ENCODE results near the gene SEC11A.

Gene SEC11A

DNA sequence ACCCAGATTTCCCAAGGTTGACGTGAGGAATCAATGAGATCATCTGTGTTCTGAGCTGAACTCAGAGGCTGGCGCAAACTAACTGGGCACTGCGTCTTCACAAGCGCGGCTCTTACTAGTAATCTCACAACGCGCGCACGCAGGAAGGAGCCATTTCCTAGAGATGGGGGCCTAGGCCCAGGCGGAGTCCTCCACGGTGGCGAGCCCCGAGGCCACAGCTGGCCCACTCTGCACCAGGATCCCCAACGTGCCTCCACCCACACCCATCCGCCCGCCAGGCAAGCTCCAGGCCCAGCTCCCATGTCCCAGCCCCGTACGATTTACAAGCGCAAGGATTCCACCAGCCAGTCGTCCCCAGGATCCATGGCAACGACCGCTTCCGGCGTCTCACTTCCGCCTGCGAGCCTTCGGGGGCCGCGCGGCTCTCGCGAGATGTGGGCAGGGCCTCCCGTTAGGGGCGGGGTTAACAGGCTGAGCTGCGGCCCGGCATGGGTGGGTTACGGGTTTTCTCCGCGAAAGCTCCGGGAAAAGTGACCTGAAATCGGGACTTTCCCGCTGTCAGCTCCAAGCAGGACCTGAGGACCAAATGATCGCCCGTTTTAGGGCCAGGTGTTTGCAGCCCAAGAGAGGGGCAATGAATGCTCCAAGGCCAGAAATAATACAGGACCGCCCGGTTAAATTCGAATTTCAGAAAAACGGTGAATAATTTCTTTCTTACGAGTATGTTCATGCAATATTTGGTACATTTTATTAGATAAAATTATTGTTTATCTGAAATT lies 61.8 kb downstream of the SEC11A start, which contains the start of gene WDR73:
TSS of gene WDR73 (minus strand) at position 374 of the 779 bp plus-strand sequence. CDS start at position 365, 9 bp downstream.
- no peak for TF ChIP-seq ZFX (IDR thresholded peaks at IDR 0.05; ENCODE audit: borderline replicate concordance)
- TF ChIP-seq, protein P1, sequence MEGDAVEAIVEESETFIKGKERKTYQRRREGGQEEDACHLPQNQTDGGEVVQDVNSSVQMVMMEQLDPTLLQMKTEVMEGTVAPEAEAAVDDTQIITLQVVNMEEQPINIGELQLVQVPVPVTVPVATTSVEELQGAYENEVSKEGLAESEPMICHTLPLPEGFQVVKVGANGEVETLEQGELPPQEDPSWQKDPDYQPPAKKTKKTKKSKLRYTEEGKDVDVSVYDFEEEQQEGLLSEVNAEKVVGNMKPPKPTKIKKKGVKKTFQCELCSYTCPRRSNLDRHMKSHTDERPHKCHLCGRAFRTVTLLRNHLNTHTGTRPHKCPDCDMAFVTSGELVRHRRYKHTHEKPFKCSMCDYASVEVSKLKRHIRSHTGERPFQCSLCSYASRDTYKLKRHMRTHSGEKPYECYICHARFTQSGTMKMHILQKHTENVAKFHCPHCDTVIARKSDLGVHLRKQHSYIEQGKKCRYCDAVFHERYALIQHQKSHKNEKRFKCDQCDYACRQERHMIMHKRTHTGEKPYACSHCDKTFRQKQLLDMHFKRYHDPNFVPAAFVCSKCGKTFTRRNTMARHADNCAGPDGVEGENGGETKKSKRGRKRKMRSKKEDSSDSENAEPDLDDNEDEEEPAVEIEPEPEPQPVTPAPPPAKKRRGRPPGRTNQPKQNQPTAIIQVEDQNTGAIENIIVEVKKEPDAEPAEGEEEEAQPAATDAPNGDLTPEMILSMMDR (IDR thresholded peaks at IDR 0.05) = no peak
- peak within 1 kb of the TSS; percentile 95 for H3K27ac ChIP-seq

DNA sequence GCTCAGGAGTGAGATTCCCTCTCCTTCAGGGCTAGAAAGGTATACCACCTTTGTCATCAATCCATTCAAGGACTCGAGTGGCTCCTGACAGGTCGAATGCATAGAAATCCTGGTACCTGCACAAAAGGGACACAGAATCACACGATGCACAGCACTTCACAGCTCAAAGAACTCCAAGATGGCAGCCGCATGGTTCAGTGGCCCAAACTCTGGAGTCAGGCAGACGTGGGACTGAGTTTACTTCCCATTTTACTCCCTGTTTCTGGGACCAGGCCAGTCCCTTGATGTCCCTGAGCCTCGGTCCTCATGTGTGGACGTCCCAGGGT lies 62.4 kb downstream of the SEC11A start:
- TF ChIP-seq, protein P1 (IDR thresholded peaks at IDR 0.05) = no peak
- TF ChIP-seq ZFX (IDR thresholded peaks at IDR 0.05; ENCODE audit: borderline replicate concordance) = no peak
- H3K27ac ChIP-seq = peak overlapping the region; percentile 95

DNA sequence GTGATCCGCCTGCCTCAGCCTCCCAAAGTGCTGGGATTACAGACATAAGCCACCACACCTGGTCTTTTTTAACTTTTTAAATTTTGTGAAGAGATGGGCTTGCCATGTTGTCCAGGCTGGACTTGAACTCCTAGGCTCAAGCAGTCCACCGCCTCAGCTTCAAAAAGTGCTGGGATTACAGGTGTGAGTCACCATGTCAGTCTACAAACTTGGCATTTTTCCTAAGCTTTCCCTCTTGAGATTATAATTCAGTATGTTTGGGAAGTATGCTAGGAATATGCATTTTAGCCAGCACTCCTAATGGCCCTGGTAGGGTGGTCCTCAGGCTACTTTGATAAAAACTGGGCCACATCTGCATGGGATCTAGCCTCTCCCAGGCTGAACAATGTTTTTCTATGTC lies 66.2 kb downstream of the SEC11A start:
- TF ChIP-seq, protein P1 (IDR thresholded peaks at IDR 0.05) = no peak
- no peak for TF ChIP-seq ZFX (IDR thresholded peaks at IDR 0.05; ENCODE audit: borderline replicate concordance)
- no peak overlapping the region for H3K27ac ChIP-seq

DNA sequence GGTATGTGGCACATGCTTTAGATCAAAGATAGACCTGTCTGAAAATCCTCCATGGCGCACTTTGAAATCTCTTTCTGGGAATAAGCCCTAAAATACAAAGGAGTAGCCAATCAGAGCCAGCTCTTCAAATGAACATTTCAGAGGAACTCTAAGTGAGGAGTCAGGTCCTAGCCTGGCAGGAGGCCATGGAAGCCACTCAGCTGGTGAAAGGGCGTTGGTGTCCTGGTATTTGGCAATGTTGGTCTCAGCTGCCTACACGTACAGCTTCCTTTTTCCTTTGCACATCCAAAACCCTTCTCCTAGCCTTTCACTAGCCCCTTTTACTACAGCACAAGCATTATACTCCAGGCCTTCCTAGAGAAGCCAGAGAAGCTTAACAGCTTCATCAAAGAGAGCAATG lies 67.4 kb downstream of the SEC11A start:
- no peak overlapping the region for H3K27ac ChIP-seq
- TF ChIP-seq, protein P1 (IDR thresholded peaks at IDR 0.05) = no peak
- no peak for TF ChIP-seq ZFX (IDR thresholded peaks at IDR 0.05; ENCODE audit: borderline replicate concordance)

DNA sequence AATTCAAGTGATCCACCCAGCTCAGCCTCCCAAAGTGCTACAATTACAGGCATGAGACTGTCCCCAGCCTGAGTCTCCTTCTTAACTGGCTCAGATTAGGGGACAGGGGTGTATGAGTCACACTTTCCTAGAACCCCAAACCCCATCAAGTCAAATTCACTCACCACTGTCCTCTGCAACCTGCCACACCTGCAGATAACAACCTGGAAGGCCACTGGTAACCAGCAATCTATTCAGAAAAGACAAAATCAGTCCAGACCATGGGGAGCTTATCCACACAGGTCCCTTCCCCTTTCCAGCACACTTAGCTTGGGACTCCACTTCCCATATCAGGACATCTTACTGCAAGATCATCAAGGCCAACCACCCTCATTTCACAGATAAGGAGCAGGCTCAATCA lies 68.2 kb downstream of the SEC11A start:
- H3K27ac ChIP-seq = no peak overlapping the region
- TF ChIP-seq ZFX (IDR thresholded peaks at IDR 0.05; ENCODE audit: borderline replicate concordance) = no peak
- TF ChIP-seq, protein P1 (IDR thresholded peaks at IDR 0.05) = no peak

DNA sequence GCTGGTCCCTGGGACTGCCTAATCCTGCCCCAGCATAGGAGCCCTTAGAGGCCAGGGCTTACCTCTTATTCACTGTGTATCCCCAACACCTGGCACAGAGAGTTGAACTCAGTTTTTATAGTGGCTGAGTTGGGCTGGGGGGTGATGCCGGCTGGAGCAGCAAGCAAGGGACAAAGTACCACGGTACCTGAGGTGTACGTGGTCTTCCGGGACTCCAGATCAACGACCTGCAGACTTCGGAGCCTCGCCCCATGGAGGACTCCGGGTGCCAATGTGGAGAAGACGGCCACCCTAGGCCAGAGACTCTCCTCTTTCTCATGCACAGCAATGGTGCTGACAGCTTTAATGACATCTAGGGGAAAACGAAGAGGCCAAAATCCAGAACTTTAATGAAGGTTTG lies 69.9 kb downstream of the SEC11A start:
- no peak overlapping the region for H3K27ac ChIP-seq
- TF ChIP-seq ZFX (IDR thresholded peaks at IDR 0.05; ENCODE audit: borderline replicate concordance) = no peak
- TF ChIP-seq, protein P1 (IDR thresholded peaks at IDR 0.05) = no peak

DNA sequence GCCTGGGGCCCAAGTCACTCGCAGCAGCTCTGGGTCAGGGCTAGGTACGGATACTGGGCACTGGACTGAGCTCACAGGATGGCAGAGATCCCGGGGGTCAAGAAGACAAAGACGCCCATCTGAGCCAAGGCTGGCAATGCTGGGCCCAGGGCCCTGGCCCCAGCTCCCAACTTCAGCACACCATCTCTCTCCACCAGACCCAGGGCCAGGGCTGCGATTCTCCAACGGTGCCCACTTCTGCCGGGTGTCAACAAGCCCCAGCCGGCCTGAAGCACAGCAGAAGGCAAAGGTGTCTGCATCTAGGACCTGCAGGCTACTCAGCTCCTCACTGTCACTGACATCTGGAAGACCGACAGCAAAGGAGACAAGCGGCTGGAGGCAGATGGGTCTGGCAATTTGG lies 70.4 kb downstream of the SEC11A start:
- H3K27ac ChIP-seq = no peak overlapping the region
- TF ChIP-seq ZFX (IDR thresholded peaks at IDR 0.05; ENCODE audit: borderline replicate concordance) = no peak
- TF ChIP-seq, protein P1 (IDR thresholded peaks at IDR 0.05) = no peak
